Colonic mucosa (tissue), 4 donors: Measurements from ENCODE around the gene ARMH3. TPM values are rescaled to one million over a fixed set of nuclear protein-coding genes. Genes with fewer than 3 reads are reported as not detected.

Source experiments
- DNase-seq: peaks from one replicate; pipeline ENCODE4 v3.0.0-alpha.2; 2020
- H3K27ac ChIP-seq: fragments of 200-600 bp; one replicate; pipeline ENCODE4 v1.8.0; 2021
- H3K27me3 ChIP-seq: fragments of 200-600 bp; one replicate; pipeline ENCODE4 v1.8.0; 2021
- H3K36me3 ChIP-seq: fragments of 200-600 bp; one replicate; pipeline ENCODE4 v1.8.0; 2021
- H3K4me1 ChIP-seq: fragments of 200-600 bp; one replicate; pipeline ENCODE4 v1.8.0; 2021; ENCODE audit warnings: mild to moderate bottlenecking
- H3K4me3 ChIP-seq: fragments of 200-600 bp; one replicate; pipeline ENCODE4 v1.8.0; 2021
- H3K9ac ChIP-seq, 2 donors: one replicate each; pipeline ENCODE4 v1.7.0; 2013; ENCODE audit warnings: control low read depth in 2 of 2, low read depth in 2 of 2, low read length in 2 of 2
- H3K9me3 ChIP-seq: fragments of 200-600 bp; one replicate; pipeline ENCODE4 v1.8.0; 2021
- intact Hi-C: fragments of 100-400 bp; cut with DNase I; formaldehyde crosslinking; loops from one replicate; pipeline ENCODE4 v1.14.1; 2022
- total RNA-seq, 2 donors: library from RNA; stranded (reverse); fragmentation: NEBNext Ultra II Directional in 1 of 2; extraction: Animal tissue kit (Norgen Biotek cat#: 25700) in 1 of 2; gene quantifications; one replicate each; pipeline ENCODE4 v1.2.1, GENCODE V29; 2021
- TF ChIP-seq, protein P1 (sequence below): fragments of 200-600 bp; IDR thresholded peaks from one replicate; pipeline ENCODE4 v1.8.0; 2022; ENCODE audit warnings: antibody characterized with exemption, mild to moderate bottlenecking
- donor health status: healthy.
- donor health status: DM: no; HTN: no; CAD: no.
- donor health status: DM: no; HTN: no; CAD: no.

The ARMH3 gene
- total RNA-seq, 2 donors from 2014 or later = 25.1 to 31.3 TPM

DNA sequence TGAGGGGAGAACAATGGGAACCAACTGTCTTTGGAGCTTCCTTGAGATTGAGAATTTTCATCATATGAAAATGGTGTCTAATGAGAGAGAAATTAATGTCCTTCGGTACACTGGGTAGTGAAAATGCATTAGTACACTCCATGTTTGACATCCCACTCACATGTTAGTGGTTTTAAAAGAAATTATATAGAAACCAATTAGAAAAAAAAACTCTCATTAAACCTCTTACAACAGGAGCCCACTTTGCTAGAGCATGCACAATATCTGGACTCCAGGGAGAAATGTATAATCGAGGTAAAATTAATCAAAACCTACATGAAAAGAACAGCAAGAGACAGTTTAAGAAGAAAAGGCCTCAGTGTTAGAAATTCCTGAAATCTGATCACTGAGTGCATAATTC, 133.1 kb downstream of the ARMH3 start:
- Histone ChIP-seq H3K27me3 (no peaks in the 10 kb centered on the region), H3K4me3 (no peak overlapping the region), H3K36me3 (no peaks in the 10 kb centered on the region), H3K9ac (no peak overlapping the region), H3K4me1 (no peaks in the 10 kb centered on the region), H3K9me3 (no peaks in the 10 kb centered on the region), H3K27ac (no peak overlapping the region)
- DNase-seq = no peak
- TF ChIP-seq, protein P1, sequence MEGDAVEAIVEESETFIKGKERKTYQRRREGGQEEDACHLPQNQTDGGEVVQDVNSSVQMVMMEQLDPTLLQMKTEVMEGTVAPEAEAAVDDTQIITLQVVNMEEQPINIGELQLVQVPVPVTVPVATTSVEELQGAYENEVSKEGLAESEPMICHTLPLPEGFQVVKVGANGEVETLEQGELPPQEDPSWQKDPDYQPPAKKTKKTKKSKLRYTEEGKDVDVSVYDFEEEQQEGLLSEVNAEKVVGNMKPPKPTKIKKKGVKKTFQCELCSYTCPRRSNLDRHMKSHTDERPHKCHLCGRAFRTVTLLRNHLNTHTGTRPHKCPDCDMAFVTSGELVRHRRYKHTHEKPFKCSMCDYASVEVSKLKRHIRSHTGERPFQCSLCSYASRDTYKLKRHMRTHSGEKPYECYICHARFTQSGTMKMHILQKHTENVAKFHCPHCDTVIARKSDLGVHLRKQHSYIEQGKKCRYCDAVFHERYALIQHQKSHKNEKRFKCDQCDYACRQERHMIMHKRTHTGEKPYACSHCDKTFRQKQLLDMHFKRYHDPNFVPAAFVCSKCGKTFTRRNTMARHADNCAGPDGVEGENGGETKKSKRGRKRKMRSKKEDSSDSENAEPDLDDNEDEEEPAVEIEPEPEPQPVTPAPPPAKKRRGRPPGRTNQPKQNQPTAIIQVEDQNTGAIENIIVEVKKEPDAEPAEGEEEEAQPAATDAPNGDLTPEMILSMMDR = no peak
- intact Hi-C loops = no loop called here

DNA sequence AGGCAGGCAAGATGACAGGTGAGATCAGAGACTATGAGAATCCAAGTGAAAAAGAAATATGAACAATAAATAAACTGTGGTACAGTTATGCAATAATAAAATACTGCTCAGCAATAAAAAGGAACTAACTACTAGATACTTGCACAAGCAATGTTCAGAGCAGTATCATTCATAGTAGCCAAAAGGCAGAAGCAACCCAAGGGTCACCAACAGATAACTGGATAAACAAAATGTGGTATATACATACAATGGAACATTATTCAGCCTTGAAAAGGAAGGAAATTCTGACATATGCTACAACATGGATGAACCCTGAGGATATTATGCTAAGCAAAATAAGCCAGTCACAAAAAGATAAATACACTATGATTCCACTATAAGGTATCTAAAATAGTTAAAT, 135.4 kb downstream of the ARMH3 start:
- Histone ChIP-seq H3K27ac (no peak overlapping the region), H3K4me1 (no peaks in the 10 kb centered on the region), H3K9me3 (no peaks in the 10 kb centered on the region), H3K4me3 (no peak overlapping the region), H3K36me3 (no peaks in the 10 kb centered on the region), H3K27me3 (no peaks in the 10 kb centered on the region), H3K9ac (no peak overlapping the region)
- no peak for DNase-seq
- intact Hi-C loops = no loop called here
- TF ChIP-seq, protein P1 = no peak

DNA sequence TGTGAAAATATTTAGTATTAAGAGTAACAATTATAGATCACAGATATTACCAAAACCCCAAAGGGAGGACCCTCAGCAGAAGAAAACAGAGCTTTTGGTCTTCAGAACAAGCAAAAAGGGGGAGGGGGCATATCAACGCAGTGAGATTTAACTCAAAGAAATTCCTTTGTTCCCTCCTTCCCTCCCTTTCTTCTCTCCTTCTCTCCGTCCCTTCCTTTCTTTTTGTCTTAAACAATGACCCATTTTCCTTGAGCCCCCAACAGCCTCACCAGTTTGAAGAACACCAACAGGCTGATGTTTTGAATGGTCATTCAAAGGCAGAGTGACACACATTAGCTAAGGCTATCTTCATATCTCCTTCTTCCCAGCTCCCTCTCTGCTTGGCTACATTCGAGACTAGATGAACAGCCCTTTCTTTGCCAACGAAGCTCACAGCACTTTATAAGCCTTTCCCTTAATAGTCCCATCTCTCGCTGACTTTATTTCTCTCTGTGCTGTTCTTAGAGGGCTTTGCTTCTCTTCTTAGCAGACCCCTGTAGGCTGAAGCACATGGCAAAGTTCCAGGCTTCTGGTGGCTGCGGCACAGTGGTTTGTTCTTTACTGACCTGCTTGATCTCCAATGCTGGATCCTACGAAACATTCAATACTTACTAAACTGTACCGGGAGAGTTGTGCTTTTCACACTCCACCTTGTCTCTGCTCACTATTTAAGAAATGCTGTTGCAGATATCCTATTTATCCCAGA, 136.8 kb downstream of the ARMH3 start:
- H3K9me3 ChIP-seq = no peaks in the 10 kb centered on the region
- H3K27me3 ChIP-seq = no peaks in the 10 kb centered on the region
- no peak overlapping the region for H3K4me3 ChIP-seq
- H3K4me1 ChIP-seq = no peaks in the 10 kb centered on the region
- intact Hi-C loops = no loop called here
- no peak for DNase-seq
- H3K9ac ChIP-seq = no peak overlapping the region
- TF ChIP-seq, protein P1 = no peak
- H3K27ac ChIP-seq = no peak overlapping the region
- no peaks in the 10 kb centered on the region for H3K36me3 ChIP-seq

GRCh38 chr10:101912561-101913179, 143.3 kb downstream of the ARMH3 start:
- H3K4me1 ChIP-seq = no peaks in the 10 kb centered on the region
- H3K9ac ChIP-seq = no peak overlapping the region
- H3K9me3 ChIP-seq = no peaks in the 10 kb centered on the region
- no peaks in the 10 kb centered on the region for H3K36me3 ChIP-seq
- TF ChIP-seq, protein P1 = no peak
- no peak overlapping the region for H3K27ac ChIP-seq
- intact Hi-C loops = no loop called here
- no peaks in the 10 kb centered on the region for H3K27me3 ChIP-seq
- DNase-seq = no peak
- no peak overlapping the region for H3K4me3 ChIP-seq

- TF ChIP-seq, protein P1 = no peak
Observed at GRCh38 chr10:101906586-101907183, 149.3 kb downstream of the ARMH3 start.

More at GRCh38 chr10:101906586-101907183, 149.3 kb downstream of the ARMH3 start:
- Histone ChIP-seq H3K9ac (no peak overlapping the region), H3K36me3 (no peaks in the 10 kb centered on the region), H3K27me3 (no peaks in the 10 kb centered on the region), H3K27ac (no peak overlapping the region), H3K4me1 (no peaks in the 10 kb centered on the region), H3K9me3 (no peaks in the 10 kb centered on the region), H3K4me3 (no peak overlapping the region)
- intact Hi-C loops = no loop called here
- no peak for DNase-seq
